Lung (tissue), 12 donors: Measurements from ENCODE around the gene ZNF555. TPM values are rescaled to one million over a fixed set of nuclear protein-coding genes. Genes with fewer than 3 reads are reported as not detected.

Experiments
- ATAC-seq: fragments of 200-7000 bp; cut with Tn5 transposase; one replicate; pipeline ENCODE4 v1.9.1; 2020; ENCODE audit warnings: moderate number of reproducible peaks; ENCODE audit not compliant: insufficient read depth, low FRiP score
- DNase-seq, 3 donors: peaks; one replicate each; pipeline ENCODE4 v3.0.0-alpha.2; 2013 to 2017
- H3K27ac ChIP-seq, 2 donors: one replicate each; pipeline ENCODE4 v1.5.1; 2013; ENCODE audit warnings: mild to moderate bottlenecking in 2 of 2, moderate library complexity in 2 of 2, control low read depth in 1 of 2, inconsistent platforms in 1 of 2, low read depth in 1 of 2, low read length in 1 of 2
- H3K27me3 ChIP-seq, 3 donors: one replicate each; pipeline ENCODE4 v1.5.1; 2013; ENCODE audit warnings: low read length in 2 of 3; ENCODE audit not compliant: control insufficient read depth in 3 of 3, insufficient read depth in 3 of 3
- H3K36me3 ChIP-seq, 4 donors: one replicate each; pipeline ENCODE4 v1.5.1; 2013; ENCODE audit warnings: low read length in 4 of 4, mild to moderate bottlenecking in 1 of 4, moderate library complexity in 1 of 4; ENCODE audit not compliant: control insufficient read depth in 4 of 4, insufficient read depth in 4 of 4
- H3K4me1 ChIP-seq, 5 donors: one replicate each; pipeline ENCODE4 v1.5.1; 2013; ENCODE audit warnings: low read length in 5 of 5, mild to moderate bottlenecking in 2 of 5, moderate library complexity in 1 of 5; ENCODE audit not compliant: control insufficient read depth in 5 of 5, insufficient read depth in 5 of 5
- H3K4me3 ChIP-seq: one replicate; pipeline ENCODE4 v1.5.1; 2013; ENCODE audit warnings: mild to moderate bottlenecking, control low read depth, moderate library complexity
- H3K9ac ChIP-seq, 2 donors: one replicate each; pipeline ENCODE4 v1.5.1; 2013; ENCODE audit warnings: low read length in 2 of 2, control low read depth in 1 of 2; ENCODE audit not compliant: insufficient read depth in 1 of 2
- H3K9me3 ChIP-seq, 4 donors: one replicate each; pipeline ENCODE4 v1.5.1; 2013; ENCODE audit warnings: low read length in 3 of 4, mild to moderate bottlenecking in 1 of 4, moderate library complexity in 1 of 4; ENCODE audit not compliant: control insufficient read depth in 4 of 4, insufficient read depth in 3 of 4
- CTCF ChIP-seq: IDR thresholded peaks from 2 replicates; pipeline ENCODE4 v1.5.1; 2012; ENCODE audit warnings: mild to moderate bottlenecking; ENCODE audit errors: control extremely low read depth, extremely low read depth
- WGBS, 2 donors: extraction: QIAGEN DNeasy Blood & Tissue Kit; methylation state at CpG; one replicate each; pipeline ENCODE4 v1.1.7; 2013; 5-methylcytosine and 5-hydroxymethylcytosine counted together
- polyA plus RNA-seq, 2 donors: library from polyadenylated mRNA; stranded (reverse); fragments of 200-250 nt; gene quantifications; one replicate each; pipeline ENCODE4 v1.2.1, GENCODE V29; 2013
- total RNA-seq, 2 donors: library from RNA; depleted of rRNA in 1 of 2; stranded (reverse); fragments of >200 nt in 1 of 2; gene quantifications; one replicate each; pipeline ENCODE4 v1.2.1, GENCODE V29; 2014 to 2021
- donor health status: control.
- donor health status: control.
- donor health status: Bipolar disorder and iron deficiency.
- donor health status: healthy.
- donor health status: DM: yes; HTN: yes; CAD: no.

The ZNF555 gene
- total and polyA plus RNA-seq, 4 donors = 1.6 to 9.6 (median 3.6) TPM

DNA sequence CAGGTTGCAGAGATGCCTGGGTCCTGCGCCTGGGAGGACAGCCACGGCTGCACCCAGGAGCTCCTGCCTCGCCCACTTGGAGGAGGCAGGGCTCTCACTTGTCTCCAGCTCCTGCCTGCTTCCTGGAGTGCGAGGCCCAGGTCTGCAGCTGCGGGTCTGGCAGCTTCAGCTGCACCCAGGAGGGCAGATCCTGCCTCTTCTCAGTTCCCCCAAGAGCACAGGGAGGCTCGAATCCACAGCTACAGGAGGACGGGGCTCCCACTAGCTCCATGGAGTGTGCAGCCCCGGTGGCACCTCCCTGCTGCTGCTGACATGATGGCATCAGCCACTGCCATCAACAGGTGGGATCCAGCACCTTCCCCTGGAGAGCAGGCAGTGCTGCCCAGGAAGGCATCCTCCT is 17.1 kb upstream of the ZNF555 start:
- no peak overlapping the region for H3K27ac ChIP-seq
- peaks cover 0 to 3% (median under 1%) of the 10 kb centered on the region in 4 donors for H3K9me3 ChIP-seq
- peaks cover 0 to 3% (median 0%) of the 10 kb centered on the region in 5 donors for H3K4me1 ChIP-seq
- WGBS, 2 donors = 71 to 80% methylated on average over 7 to 8 of the region's 8 CpGs
- H3K4me3 ChIP-seq = no peak overlapping the region
- ATAC-seq = no peak
- no peak for TF ChIP-seq CTCF
- H3K9ac ChIP-seq = no peak overlapping the region
- no peak for DNase-seq
- H3K36me3 ChIP-seq = peaks cover 0 to 22% (median 17%) of the 10 kb centered on the region in 4 donors
- no peaks in the 10 kb centered on the region for H3K27me3 ChIP-seq

- Histone ChIP-seq H3K36me3 (peaks cover 0 to 22% (median 17%) of the 10 kb centered on the region in 4 donors), H3K9ac (no peak overlapping the region), H3K27ac (no peak overlapping the region), H3K4me1 (no peaks in the 10 kb centered on the region), H3K27me3 (no peaks in the 10 kb centered on the region), H3K4me3 (no peak overlapping the region), H3K9me3 (peaks cover 0 to 9% (median 4%) of the 10 kb centered on the region in 4 donors)
- WGBS, 2 donors = 95 to 97% methylated on average over 2 of the region's 2 CpGs
- no peak for TF ChIP-seq CTCF
- ATAC-seq (no peak), DNase-seq (no peak)
These were observed 14.3 kb upstream of the ZNF555 start for GRCh38 chr19:2827022-2827421.

- WGBS, 2 donors = 92 to 95% methylated on average over 13 of the region's 13 CpGs
- no peak overlapping the region for H3K9ac ChIP-seq
- no peak for ATAC-seq
- no peak for TF ChIP-seq CTCF
- H3K27me3 ChIP-seq = no peaks in the 10 kb centered on the region
- H3K36me3 ChIP-seq = peaks cover 8 to 30% (median 23%) of the 10 kb centered on the region in 4 donors
- H3K9me3 ChIP-seq = peaks cover 0 to 17% (median 11%) of the 10 kb centered on the region in 4 donors
- H3K4me1 ChIP-seq = no peaks in the 10 kb centered on the region
- no peak for DNase-seq
- H3K4me3 ChIP-seq = no peak overlapping the region
- H3K27ac ChIP-seq = no peak overlapping the region
These were observed 13.3 kb upstream of the ZNF555 start for GRCh38 chr19:2827840-2828489.
